Measurements from ENCODE around the gene NPR1.
"Not testable (repeated sequence)": the region's sequence is repeated elsewhere in the genome, so short reads cannot be mapped to it uniquely, and the experiment has no call there.

The NPR1 gene

DNA sequence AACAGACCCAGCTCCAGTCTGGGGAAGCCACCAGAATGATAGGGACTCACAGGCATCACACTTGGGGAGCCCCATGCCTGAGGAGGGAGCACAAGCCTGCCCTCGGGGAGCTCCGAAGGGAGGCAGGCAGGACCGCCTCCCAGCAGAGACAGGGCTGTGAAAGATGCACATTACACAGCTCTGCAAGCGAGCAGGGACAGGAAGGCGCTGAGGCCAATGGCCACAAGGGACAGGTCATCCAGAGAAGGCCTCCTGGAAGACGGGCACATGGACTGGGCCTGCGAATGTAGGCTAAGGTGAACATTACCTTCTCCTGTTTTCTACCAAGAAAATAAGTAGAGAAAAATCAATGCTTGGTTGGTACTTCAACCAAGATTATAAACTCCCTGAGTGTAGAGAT lies 4.2 kb downstream of the NPR1 start:
- no peak for DNase-seq (ENCODE audit: low spot score)

GRCh38 chr1:153683854-153684253 lies 5.4 kb downstream of the NPR1 start:
- no peak for DNase-seq (ENCODE audit: low spot score)

DNA sequence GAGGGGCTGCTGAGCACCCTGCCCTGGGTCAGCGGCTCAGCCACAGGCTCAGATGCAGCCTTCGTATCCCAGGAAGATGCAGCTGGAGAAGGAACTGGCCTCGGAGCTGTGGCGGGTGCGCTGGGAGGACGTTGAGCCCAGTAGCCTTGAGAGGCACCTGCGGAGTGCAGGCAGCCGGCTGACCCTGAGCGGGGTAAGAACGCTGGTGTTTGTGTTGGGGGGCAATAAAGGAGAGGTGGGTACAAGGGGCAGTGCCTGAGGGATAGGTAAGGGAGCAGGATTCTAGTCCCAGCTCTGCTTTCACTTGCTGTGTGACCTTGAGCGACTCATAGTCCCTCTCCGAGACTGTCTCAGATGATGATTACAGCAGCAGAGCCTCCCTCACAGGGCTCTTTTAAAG lies 6.4 kb downstream of the NPR1 start:
- no peak for DNase-seq (ENCODE audit: low spot score)

DNA sequence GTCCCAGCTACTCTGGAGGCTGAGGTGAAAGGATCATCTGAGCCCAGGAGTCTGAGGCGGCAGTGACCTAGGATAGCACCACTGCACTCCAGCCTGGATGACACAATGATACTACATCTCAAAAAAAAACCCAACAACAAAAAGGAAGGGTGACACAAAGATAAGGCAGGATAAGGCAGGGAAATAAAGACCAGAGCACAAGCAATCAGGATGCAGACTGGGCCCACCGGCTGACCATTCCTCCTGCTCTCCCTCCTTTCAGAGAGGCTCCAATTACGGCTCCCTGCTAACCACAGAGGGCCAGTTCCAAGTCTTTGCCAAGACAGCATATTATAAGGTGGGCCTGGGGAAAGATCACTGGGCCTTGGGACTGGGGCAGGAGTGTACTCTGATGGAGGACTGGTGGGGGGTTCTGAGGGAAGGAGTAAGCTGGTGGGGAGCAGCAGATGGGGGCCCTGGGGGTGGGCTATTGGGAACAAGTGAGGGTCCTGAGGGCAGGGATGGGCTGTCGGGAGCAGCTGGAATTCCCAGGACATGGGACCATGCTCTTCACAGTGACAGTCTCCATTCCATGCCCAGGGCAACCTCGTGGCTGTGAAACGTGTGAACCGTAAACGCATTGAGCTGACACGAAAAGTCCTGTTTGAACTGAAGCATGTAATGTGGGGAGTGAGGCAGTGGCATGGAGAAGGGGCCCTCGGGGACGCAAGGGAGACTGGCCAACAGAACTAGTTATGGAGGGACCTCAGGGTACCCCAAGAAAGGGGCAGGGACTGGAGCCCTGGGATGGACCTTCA lies 7.3 kb downstream of the NPR1 start:
- no peak for DNase-seq (ENCODE audit: low spot score)

DNA sequence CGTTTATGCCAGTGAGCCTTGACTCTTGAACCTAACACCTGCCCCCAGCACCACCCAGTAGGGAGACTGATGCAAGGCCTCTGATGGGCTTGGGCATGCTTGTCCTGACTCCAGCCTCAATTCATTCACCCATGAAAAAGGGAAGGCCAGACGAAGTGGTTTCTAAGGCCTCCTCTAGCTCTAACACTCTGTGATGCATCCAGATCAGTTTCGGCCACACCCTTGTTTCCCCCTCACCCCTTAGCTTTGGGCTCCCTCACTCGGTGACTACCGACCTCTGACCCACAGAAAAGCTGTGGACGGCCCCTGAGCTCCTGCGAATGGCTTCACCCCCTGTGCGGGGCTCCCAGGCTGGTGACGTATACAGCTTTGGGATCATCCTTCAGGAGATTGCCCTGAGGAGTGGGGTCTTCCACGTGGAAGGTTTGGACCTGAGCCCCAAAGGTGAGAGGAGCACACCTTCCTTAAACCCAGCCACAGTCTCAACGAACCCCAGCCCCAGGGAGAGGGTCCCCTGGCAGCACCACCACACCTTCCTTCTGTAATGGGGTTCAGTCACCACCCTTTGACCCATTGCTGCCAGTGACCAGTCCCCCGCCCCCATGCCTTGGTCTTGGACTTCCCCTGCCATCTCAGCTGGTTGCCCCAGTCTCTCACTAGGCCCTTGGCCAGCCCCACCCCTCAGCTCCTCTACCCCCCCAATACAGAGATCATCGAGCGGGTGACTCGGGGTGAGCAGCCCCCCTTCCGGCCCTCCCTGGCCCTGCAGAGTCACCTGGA lies 9.0 kb downstream of the NPR1 start:
- no peak for DNase-seq (ENCODE audit: low spot score)

GRCh38 chr1:153688276-153688675 lies 9.8 kb downstream of the NPR1 start:
- no peak for DNase-seq (ENCODE audit: low spot score)

GRCh38 chr1:153688736-153689328 lies 10.3 kb downstream of the NPR1 start:
- DNase-seq (ENCODE audit: low spot score): no peak

DNA sequence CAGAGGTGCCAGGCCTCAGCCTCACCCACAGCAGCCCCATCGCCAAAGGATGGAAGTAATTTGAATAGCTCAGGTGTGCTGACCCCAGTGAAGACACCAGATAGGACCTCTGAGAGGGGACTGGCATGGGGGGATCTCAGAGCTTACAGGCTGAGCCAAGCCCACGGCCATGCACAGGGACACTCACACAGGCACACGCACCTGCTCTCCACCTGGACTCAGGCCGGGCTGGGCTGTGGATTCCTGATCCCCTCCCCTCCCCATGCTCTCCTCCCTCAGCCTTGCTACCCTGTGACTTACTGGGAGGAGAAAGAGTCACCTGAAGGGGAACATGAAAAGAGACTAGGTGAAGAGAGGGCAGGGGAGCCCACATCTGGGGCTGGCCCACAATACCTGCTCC lies 15.0 kb downstream of the NPR1 start:
- DNase-seq (ENCODE audit: low spot score): no peak

DNA sequence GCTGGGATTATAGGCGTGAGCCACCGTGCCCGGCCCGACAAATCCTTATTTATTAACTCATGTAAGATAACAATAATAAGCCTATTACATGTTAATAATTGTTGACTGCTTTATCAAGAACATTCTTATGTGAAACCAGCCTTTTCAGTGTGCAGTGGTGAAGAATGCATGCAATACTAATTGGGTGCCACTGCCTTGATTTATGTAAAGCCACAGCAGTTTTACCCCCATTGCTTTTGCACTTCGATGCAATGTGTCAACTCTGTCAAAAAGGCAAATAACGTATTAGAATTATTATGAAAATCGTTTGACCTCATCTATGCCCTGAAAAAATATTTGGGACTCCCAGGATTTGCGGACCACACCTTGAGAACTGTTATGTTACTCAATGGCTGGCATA lies 18.3 kb downstream of the NPR1 start:
- no peak for DNase-seq (ENCODE audit: low spot score)

DNA sequence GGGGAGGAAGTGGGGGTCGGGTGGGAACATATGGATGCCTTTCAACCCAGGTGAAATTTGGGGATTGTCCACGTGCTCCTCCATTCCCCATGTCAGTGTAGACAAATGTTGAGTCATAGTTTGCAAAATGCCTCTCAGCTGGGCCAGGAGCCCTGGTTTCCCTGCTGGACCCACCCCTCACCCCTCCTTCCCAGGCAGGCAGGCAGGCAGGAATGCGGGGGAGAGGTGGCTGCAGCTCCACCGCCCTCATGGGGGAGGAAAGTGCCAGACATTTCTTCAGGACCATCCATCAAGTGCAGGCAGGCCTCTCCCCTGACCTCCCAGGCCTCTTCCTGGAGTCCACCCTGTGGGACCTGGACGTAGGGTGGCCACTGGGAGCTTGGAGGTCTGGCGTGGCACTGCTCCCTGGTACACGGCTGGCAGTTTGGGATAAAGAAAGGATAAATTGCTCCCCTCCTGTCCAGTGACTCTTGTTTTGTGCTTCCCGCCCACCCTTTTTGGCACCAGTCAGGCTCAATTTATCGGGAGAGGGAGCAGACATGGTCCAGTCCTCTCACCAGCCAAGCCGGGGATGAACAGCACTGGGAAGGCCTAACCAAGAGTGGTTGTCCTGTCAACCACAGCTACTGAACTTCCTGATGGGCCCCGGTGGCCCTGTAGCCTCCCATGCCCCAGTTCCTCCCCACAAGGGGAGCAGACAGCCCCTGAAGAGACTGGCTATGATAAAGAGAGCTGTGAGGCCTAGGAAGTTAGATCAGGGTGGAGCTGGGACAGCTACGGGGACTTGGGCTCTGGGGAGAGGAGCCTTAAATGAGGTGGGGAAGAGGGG lies 18.9 kb downstream of the NPR1 start:
- no peak for DNase-seq (ENCODE audit: low spot score)

- no peak for DNase-seq (ENCODE audit: low spot score)
These were observed 19.8 kb downstream of the NPR1 start for GRCh38 chr1:153698020-153698922.

GRCh38 chr1:153698923-153699714 lies 20.6 kb downstream of the NPR1 start:
- DNase-seq (ENCODE audit: low spot score): no peak

- no peak for DNase-seq (ENCODE audit: low spot score)
These were observed 21.3 kb downstream of the NPR1 start for GRCh38 chr1:153699768-153700167.

DNA sequence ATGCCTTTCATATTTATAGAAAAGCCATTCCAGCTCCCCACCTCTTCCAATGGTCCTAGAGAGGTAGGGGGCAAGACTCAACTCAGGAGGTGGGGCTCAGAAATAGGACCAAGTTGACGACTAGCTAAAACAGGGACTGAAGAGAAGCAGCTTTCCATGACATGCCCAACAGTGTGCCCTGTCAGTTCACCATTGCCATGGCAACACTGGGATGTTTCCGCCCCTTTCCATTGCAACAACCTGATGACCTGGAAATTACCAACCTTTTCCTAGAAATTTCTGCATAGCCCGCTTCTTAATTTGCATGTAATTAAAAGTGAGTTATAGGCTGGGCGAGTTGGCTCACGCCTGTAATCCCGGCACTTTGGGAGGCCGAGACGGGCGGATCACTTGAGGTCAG lies 27.0 kb downstream of the NPR1 start:
- no peak for DNase-seq (ENCODE audit: low spot score)

GRCh38 chr1:153711026-153711425 lies 32.5 kb downstream of the NPR1 start:
- DNase-seq (ENCODE audit: low spot score): no peak

DNA sequence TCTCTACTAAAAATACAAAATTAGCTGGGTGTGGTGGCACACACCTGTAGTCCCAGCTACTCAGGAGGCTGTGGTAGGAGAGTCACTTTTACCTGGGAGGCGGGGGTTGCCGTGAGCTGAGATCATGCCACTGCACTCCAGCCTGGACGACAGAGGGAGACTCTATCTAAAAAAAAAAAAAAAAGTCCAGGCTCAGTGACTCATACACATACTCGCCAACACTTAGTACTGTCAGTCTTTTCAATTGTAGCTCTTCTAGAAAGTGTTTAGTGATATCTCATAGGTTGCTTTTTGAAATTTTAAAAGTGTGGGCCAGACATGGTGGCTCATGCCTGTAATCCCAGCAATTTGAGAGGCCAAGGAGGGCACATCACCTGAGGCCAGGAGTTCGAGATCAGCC lies 37.7 kb downstream of the NPR1 start:
- DNase-seq (ENCODE audit: low spot score): not testable (repeated sequence)

DNA sequence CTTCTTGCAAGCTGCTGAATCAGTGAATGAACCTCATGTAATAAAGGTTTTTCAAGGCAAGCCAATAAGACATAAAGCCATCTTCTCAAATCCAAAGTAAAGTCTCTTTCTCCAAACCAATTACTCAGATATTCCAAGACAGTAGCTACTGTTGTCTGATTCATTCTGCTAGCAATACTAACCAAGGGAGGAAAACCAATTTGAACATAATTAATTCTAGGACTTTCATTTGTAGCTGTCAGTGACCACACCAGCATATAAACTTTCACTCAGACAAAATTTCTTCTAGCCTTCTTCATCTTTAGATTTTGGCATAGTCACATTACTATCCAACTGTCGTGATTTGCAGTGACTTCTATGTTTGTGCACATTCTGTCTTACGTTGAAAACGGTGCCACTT lies 38.8 kb downstream of the NPR1 start:
- DNase-seq (ENCODE audit: low spot score): no peak

DNA sequence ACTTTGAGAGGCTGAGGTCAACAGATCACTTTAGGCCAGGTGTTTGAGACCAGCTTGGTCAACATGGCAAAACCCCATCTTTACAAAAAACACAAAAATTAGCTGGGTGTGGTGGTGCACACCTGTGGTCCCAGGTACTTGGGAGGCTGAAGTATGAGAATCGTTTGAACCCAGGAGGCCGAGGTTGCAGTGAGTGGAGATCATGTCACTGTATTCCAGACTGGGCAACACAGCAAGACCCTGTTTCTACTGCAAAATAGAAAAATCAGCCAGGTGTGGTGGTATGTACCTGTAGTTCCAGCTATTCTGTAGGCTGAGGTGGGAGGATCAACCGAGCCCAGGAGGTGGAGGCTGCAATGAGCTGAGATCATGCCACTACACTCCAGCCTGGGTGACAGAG lies 45.2 kb downstream of the NPR1 start:
- DNase-seq (ENCODE audit: low spot score): no peak

- DNase-seq (ENCODE audit: low spot score): not testable (repeated sequence)
These were observed 46.1 kb downstream of the NPR1 start for GRCh38 chr1:153724634-153725033.

Data from NAMALWA (cell line).